GM19238 (cell line): Measurements from ENCODE around the gene BCDIN3D.

Experiments used
- DNase-seq: peaks from one replicate; pipeline ENCODE4 v3.0.0; 2011; ENCODE audit warnings: low spot score; ENCODE audit not compliant: insufficient read length

BCDIN3D gene

DNA sequence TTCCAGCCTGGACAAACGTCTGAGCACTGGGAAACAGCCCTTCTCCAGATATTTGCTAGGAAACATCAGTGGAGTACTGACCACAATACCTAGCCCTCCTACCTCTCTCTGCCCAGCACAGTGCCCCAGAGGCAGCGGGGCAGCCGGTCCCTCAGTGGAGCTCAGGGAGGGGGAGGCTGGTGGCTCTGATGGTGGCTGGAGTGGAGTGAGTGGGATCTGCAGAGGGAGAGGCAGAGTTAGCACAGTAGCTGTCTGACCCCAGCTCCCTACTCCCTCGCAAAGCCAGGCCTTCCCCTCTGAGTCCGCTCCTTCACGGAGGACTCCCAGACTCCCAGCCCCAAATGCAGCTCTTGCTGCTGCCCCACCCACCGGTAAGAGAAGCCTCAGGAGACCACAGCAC, 44.7 kb downstream of the BCDIN3D start:
- DNase-seq: no peak

DNA sequence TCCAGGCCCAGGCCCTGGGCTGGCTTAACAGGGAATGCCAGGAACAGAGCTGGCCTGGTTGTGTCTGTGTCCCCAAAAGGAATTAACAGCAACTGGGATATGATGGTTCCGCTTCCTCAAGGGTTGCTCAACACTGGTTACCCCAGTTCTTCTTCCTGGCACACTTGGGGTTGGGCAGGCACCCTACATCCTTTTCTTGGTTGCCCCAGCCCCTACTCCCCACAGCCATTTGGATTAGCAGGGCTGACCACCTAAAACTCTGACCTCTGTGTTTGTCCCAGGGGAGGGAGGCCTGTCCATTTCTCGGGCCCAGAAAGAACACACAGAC, 45.5 kb downstream of the BCDIN3D start:
- no peak for DNase-seq

DNA sequence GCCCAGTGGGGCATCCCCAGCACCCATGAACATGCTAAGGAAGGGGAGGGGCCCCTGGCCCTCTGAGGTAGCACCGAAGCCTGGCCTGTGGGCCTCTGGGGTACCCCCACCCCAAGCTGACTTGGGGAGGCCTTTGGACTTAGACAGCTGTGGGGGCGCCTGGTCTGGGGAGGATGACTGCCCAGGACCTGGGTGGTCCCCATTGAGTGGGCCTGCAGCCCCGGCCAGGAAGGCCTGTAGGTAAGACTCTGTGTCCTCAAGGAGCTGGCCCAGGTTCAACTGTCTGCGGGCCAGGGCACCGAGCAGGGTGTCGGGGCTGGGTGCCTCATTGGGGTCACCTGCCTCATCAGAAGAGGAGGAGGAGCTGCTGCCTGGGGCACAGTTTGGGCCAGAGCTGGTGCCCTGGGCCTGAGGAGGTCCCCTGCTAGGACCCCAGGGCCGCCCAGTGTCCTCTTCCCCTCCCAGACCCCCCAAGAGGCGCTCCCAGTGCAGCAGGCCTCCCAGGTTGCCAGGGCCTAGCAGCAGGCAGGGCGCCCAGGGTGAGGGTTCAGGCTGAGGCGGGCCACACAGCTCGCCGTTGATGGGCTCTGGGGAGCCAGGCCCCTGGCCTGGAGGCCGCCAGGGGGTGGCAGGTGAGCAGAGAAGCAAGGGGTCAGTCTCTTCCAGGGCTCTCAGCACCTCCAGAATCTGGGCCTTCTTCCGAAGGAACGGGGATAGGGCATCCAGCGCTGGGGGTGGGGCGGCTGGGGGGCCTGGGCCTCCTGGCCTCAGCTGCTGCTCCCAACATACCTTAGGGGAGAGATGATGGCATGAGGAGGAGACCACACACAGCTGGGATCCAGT, 46.1 kb downstream of the BCDIN3D start:
- DNase-seq: no peak

DNA sequence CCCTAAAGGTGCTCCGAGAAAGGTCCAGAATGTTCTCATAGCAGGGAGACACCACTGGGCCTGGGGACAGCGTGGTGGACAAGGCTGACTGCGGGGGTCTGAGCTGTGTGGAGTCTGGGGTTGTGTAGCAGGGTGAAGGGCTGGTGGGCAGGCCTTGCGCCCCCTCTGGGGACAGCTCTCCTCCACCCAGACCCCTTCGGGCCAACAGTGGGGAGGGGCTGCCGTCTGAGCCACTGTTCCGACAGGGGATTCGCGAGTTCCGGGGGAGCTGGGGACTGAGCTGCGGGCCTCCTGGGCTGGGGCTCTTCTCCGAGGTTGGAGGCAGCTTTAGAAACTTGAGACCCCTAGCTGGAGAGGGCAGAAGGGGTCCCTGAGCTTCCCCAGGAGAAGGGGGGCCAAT, 46.8 kb downstream of the BCDIN3D start:
- no peak for DNase-seq

DNA sequence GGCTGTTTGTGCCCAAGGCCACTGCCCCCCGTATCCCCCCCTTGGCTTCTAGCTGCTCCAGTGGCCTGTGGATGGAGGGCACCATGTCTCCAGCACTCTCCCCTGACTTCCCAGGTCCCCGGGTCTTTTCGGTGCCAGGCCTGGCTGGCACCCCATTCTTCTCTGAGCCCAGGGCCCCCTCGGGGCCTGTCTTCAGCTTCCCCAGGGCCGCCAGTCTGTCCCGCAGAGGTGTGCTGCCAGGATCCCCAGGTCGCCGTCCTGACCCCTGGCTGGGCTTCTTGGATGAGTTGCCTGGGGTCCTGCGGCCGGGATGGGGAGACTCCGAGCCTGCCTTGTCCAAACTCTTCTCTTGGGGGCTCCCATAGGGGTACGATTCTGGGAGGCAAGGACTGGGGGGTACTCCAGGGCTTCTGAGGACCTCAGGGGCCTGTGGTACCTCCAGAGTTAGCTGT, 47.2 kb downstream of the BCDIN3D start:
- DNase-seq: no peak

DNA sequence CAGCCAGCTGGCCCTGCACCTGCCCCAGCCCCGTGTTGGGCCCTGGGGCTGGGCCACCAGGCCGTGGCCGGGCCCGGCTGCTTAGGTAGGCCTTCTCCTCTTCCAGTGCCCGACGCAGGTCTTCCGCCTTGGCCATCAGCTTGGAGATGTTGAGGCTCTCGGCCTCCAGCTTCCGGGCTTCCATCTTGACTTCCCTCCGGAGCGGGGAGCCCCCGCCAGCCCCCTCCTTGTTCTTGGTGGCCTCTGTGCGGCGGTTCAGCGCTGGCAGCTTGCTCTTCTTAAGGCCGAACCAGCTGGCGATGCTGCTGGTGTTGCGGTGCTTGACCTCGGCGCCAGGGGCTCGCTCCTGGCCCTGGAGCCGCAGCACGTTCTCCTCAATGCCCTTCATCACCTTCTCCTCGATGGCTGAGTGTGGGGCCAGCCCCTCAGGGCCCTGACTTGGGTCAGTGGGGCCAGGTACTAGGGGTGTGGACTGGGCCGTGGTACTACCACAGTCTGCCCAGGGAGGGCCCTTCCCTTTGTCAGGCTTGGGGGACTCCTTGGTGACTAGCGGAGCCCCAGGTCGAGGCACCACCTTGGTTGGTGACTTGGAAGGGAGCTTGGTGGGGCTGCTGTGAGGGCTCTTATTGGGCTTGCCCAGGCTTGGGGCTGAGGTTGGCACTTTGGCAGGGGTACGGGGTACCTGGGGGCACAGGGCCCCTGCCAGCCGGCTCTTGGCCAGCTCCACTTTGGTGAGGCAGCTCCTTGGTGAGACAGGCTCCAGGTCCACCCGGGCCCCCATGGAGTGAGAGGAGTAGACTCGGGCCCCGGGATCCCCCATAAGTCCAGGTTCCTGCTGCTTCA, 47.9 kb downstream of the BCDIN3D start:
- no peak for DNase-seq

DNA sequence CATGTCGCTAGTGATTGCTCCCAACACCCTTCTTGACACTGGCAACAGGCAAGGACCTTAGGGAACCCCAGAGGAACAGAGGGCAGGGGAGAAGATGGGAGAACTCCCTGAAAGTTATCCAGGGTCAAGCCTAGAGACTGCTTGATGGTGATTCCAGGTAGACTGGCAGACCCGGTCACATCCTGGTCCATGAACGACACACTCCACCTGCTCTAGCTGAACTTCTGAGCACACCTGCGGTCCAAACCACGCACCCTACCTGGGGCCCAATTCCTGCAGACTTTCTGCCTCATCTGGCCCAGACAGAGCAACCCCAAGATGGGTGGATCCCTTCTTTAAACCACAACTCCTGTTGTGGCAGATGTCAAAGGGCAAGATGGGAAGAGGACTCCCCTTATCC, 48.9 kb downstream of the BCDIN3D start:
- no peak for DNase-seq

DNA sequence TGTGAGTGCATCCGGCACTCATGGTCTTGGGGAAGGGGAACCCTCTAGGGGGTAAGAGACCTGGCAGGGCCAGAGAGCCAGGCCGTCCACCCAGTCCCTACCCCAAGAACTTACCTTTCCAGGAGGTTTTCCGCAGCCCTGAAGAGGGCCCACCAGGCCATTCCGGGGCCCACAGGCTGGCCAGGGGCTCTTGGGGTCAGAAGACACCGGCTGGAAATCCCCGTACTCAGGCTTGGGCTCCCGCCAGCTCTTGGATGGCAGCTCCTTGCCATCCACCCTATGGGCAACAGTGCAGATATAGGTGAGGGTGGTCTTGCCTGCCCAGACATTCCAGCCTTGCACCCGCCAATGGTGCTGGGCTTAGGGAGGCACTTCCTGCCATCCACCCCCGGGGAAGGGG, 49.3 kb downstream of the BCDIN3D start:
- no peak for DNase-seq

DNA sequence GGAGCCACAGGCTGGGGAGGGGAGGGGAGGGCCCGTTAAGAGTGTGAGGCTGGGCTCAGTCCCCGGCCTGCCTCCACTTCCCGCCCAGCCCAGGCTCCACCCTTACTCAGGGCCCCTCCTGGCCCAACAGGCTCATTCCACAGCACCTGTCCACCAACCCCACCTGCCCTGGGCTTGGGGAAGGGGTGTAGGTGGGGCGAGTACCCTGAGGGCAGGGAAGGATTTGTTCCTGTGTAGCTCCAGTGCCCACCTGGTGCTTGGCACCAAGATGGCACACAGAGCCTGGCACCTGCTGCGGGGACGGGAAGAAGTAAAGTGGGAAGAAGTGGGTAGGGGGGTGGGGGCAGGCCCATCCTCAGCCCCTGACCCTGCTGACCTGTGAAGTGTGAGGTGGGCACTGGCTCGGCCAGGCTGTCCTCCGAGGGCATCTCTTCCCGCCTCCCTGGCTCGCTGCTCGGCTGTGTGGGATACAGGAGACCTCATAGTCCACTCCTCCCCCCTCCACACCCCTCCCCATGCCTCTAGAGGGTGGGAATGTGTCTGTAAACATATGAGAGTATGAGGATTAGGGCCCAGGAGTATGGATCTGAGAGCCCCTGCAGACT, 49.8 kb downstream of the BCDIN3D start:
- no peak for DNase-seq

DNA sequence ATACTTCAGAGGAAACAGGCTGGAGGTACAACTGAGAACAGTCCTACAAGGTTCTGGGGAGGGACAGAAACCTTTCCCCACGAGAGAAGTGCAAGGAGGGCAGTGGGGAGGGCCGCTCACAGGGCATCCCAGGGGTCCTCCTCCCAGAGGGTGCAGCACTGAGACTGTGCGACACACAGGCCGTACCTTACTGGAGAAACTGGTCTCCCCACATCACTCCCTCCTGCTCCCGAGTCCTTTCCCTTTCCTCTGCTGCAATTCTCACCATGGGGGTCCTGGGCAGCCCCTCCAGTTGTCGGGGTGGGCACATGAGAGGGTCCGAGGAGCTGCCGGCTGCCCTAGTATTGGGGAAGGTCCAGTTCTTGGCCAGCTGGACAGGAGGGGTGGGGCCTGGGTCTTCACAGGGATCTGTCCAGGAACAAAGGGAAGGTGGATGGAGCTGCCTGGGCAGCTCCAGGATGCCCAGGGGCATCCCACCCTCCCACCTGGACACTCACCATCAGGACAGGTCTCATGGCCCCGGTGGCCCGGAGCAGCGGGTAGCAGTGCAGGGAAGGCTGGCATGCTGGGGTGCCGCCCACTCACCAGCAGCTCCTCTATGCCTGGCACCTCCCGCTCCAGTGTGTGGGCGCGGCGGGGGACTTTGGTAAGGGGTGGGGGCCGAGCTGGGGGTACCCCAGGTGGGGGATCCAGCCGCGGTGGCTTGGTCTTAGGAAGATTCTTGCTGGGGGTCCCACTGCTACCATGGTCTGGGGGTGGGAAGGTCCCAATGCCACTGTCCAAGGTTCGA, 50.5 kb downstream of the BCDIN3D start:
- no peak for DNase-seq

DNA sequence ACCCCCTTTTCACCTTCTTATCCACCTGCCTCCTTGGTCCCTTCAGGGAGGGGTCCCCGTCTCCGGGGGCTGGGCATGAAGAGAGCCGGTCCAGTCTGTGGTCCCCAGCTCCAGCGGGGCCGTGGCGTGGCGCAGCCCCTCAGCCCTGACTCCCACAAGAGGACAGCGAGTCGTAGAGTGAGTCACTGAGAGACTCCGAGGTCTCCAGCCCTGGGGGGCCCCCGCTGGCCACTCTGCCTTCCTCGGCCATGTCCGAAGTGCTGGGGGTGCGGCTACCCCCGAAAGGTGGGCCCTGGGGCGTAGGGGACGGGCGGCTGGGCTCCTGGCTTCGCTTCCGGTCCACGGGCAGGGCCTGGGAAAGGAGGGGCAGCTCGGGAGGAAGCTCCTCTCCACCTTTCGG, 51.2 kb downstream of the BCDIN3D start:
- DNase-seq: no peak

DNA sequence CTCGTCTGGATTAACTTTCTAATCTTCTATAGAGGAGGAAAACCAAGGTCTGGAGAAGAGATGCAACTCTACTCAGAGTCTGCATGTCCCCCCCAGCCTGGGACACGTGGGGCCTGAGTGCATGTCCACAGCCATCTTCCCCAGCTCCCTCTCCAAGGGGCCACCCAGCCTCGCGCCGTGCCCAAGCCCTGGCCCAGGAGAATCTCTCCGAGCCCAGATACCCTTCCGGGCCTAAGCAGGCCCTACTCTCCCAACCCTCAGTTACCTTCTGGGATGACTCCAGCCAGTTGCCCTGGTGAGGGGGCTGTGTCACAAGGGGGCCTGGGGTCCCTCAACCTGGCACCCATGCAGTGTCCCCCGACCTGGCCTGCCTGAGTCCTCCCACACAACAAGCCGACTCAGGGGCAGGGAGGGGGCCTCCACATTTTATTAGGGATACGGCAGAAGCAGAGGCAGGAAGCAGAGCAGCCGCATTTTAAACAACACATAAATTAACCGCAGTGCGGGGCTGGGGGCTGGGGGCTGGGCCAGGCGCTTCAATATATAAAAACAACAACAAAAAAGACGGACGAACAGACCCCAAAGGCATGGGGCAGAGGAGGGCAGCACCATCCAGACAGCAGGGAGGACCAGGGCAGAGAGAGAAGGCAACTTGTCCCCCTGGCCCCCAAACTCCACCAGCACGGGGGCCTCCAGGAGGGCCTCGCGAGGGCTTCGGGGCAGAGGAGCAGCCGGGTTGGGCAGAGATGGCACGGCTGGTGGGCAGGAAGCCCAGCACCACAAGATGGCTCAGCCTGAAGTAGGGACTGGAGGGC, 52.0 kb downstream of the BCDIN3D start:
- DNase-seq: no peak

DNA sequence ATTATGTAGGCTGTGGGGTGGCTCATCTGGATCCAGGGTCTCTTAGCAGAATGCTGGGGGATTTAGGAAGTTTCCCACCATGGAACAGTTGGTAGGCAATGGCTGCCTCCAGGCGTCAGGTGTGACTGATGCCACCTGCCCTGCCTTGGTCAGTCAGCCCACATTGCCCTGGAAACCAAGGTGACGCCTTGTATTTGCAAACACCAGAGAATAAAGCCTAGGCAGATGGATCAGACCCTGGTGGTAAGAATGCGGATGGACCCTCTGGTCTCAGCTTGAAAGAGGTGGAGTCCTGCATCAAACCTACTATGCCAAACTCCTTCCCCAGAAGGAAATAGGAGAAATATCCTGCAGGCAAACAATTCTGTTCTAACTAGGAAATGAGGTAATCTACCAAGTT, 52.9 kb downstream of the BCDIN3D start:
- no peak for DNase-seq

DNA sequence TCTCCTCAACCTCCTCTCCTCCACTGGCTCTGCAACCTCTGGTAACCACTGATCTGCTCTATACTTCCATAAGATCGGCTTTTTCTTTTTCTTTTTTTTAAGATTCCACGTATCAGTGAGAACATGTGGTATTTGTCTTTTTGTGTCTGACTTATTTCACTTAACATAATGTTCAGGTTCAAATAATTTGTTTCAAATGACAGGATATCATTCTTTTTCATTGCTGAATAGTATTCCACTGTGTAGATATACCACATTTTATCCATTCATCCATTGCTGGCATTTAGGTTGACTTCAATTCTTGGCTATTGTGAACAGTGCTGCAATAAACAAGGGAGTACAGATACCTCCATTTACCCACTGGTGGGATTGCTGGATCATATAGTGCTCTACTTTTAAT, 55.2 kb downstream of the BCDIN3D start:
- no peak for DNase-seq
